Measurements from ENCODE around the gene C1orf105.

The C1orf105 gene

GRCh38 chr1:172399756-172400721, 20.4 kb upstream of the C1orf105 start:
- no peak for DNase-seq (ENCODE audit: low read depth)
- TF ChIP-seq, protein P1, sequence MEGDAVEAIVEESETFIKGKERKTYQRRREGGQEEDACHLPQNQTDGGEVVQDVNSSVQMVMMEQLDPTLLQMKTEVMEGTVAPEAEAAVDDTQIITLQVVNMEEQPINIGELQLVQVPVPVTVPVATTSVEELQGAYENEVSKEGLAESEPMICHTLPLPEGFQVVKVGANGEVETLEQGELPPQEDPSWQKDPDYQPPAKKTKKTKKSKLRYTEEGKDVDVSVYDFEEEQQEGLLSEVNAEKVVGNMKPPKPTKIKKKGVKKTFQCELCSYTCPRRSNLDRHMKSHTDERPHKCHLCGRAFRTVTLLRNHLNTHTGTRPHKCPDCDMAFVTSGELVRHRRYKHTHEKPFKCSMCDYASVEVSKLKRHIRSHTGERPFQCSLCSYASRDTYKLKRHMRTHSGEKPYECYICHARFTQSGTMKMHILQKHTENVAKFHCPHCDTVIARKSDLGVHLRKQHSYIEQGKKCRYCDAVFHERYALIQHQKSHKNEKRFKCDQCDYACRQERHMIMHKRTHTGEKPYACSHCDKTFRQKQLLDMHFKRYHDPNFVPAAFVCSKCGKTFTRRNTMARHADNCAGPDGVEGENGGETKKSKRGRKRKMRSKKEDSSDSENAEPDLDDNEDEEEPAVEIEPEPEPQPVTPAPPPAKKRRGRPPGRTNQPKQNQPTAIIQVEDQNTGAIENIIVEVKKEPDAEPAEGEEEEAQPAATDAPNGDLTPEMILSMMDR (IDR thresholded peaks at IDR 0.05; ENCODE audit: insufficient read depth, low read depth, low read length, missing control alignments): no peak
- no peak overlapping the region for H3K4me3 ChIP-seq (ENCODE audit: low read depth, low read length)

DNA sequence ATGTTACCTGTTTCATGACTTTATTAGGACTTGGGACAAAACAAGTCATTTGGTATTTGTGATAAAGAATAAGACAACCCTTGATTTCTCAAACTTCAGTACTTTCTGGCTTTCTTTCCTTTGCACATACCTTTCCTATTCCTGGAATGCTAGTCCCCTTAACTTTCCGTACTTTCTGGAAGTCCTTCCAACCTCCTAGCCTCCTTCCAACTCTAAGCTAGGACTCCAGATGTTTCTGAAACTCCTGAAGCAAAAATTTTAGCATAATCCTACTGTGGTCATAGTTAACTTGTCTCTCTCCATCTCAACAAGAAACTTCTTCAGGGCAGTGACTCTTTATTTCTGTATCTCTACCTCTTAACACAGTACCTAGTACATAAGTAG, 19.8 kb upstream of the C1orf105 start:
- DNase-seq (ENCODE audit: low read depth): no peak
- no peak overlapping the region for H3K4me3 ChIP-seq (ENCODE audit: low read depth, low read length)
- TF ChIP-seq, protein P1 (IDR thresholded peaks at IDR 0.05; ENCODE audit: insufficient read depth, low read depth, low read length, missing control alignments): no peak

- DNase-seq (ENCODE audit: low read depth): no peak
- TF ChIP-seq, protein P1 (IDR thresholded peaks at IDR 0.05; ENCODE audit: insufficient read depth, low read depth, low read length, missing control alignments): no peak
- no peak overlapping the region for H3K4me3 ChIP-seq (ENCODE audit: low read depth, low read length)
These were observed 19.0 kb upstream of the C1orf105 start for GRCh38 chr1:172401477-172401876.

DNA sequence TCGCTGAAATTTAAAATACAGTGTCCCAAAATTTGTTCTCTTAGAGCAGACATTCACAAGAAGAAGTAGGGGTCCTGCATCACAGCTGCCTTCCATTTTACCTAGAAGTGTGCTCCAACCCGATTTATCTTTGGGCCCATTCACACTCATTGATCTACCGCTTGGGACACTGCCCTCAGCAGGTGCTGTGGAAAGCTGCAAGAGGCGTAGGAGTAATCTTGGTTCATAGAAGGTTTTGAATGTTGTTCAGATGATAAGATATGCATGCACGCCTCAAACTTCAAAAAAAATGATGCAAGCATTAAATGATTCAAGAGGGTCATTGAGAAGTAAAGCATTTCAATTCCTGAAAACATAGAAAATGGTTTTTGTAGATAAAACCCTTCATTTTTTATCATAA, 18.6 kb upstream of the C1orf105 start:
- DNase-seq (ENCODE audit: low read depth): no peak
- TF ChIP-seq, protein P1 (IDR thresholded peaks at IDR 0.05; ENCODE audit: insufficient read depth, low read depth, low read length, missing control alignments): no peak
- no peak overlapping the region for H3K4me3 ChIP-seq (ENCODE audit: low read depth, low read length)

DNA sequence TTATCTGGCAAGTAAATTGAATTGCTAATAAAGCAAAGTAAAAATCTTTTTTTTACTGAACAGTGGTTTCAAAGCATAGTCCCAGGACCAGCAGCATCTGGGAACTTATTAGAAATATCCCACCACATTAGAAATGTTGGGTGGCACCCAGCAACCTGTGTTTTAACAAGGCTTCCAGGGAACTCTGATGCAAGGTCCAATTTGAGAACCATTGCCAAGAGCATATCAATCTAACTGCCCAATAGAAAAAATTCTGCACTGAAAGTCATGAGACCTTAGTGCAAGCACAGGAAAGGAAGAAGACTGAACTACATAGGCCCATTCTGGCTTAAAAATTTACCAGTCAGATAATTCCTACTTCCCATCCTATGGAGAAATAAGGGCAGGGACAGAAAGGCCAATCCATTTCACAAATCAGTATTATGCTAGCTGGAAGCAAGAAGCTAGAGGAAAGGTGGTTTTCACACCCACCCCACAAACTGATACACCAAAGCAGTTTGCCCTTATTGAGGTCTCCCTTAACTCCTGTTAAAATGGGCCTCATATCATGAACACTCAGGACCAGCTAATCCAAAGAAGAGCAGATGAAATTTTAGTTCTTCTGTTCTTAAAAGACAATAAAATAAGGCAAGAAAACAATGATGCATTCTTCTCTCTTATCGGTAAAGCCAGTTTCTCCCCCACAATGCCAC, 17.5 kb upstream of the C1orf105 start:
- H3K4me3 ChIP-seq (ENCODE audit: low read depth, low read length): no peak overlapping the region
- DNase-seq (ENCODE audit: low read depth): no peak
- TF ChIP-seq, protein P1 (IDR thresholded peaks at IDR 0.05; ENCODE audit: insufficient read depth, low read depth, low read length, missing control alignments): no peak

DNA sequence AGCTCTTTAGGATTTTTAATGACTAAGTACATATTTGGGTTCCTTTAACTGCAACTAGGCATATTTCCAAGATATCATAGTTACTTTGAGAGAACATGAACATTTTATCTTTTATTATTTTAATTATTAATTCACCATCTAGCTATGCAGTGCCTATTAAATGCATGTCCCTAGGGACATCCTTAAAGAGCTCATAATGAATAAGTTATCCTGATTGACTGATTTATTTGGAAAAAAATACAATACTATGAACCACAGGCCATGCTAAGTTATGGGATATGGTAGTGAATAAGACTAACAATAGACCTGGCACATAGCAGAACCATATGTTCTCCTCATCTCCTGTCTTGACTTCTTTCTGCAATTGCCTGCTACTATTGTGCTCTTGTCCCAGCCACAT, 16.4 kb upstream of the C1orf105 start:
- H3K4me3 ChIP-seq (ENCODE audit: low read depth, low read length): no peak overlapping the region
- TF ChIP-seq, protein P1 (IDR thresholded peaks at IDR 0.05; ENCODE audit: insufficient read depth, low read depth, low read length, missing control alignments): no peak
- no peak for DNase-seq (ENCODE audit: low read depth)

Data from GM12865 (cell line).